Measurements from ENCODE around the gene DLL1.
"Not testable (repeated sequence)": the region's sequence is repeated elsewhere in the genome, so short reads cannot be mapped to it uniquely, and the experiment has no call there.

Gene DLL1, protein sequence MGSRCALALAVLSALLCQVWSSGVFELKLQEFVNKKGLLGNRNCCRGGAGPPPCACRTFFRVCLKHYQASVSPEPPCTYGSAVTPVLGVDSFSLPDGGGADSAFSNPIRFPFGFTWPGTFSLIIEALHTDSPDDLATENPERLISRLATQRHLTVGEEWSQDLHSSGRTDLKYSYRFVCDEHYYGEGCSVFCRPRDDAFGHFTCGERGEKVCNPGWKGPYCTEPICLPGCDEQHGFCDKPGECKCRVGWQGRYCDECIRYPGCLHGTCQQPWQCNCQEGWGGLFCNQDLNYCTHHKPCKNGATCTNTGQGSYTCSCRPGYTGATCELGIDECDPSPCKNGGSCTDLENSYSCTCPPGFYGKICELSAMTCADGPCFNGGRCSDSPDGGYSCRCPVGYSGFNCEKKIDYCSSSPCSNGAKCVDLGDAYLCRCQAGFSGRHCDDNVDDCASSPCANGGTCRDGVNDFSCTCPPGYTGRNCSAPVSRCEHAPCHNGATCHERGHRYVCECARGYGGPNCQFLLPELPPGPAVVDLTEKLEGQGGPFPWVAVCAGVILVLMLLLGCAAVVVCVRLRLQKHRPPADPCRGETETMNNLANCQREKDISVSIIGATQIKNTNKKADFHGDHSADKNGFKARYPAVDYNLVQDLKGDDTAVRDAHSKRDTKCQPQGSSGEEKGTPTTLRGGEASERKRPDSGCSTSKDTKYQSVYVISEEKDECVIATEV

DNA sequence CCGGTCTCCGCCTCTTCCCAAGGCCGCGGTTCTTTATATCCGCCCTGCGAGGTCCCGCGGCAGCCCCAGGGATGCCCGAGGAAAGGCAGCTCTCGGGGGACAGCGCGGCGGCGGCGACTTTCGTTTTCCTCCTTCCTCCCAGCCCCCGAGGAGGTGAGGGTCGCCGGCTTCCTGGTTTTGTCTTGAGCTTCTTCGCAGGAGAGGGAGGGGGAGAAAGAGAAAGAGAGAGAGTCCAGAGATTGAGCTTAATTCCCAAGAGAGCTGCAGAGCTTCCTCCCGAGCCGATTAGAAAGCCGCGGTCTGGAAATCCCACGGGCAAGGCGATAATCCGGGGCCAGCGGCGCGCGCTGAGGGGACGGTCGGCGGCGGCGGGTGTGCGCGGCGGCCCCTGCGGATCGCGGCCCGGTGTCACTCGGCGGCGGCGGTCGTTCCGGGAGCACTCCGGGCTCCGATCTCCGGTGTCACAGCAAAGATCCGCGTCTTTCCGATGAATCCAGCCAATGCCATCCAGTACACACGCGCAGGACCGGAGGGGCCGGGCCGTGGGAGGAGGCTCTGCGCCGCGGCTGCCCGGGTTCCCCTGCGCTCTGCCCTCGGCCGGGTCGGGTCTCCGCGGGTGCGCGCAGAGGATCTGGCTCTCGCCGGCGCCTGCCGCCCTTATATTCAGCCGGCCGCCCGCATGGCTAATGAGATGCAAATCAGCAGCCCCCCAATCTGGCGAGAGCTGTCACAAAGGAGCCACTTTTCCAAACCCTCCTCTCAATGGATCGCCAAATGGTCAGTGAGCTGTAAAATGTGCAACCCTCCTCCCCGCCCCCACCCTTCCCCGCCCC lies at the start of gene DLL1:
TSS of gene DLL1 (minus strand) at position 783 of the 833 bp plus-strand sequence. CDS start 939 bp downstream, outside the sequence.
- CTCF ChIA-PET, result interaction anchor here (0.9 to 1.4 kb wide), 3 partner anchors 18 to 502 kb away, joined by 3 to 4 read pairs (median 4); no protein-coding TSS in a partner anchor
- H3K4me3 ChIP-seq (ENCODE audit: low read depth, low read length), result peak within 1 kb of the TSS; percentile 66
- DNase-seq (ENCODE audit: low read depth, low spot score), result no peak
- POLR2A ChIA-PET, result no interaction called here
- TF ChIP-seq, protein P1, sequence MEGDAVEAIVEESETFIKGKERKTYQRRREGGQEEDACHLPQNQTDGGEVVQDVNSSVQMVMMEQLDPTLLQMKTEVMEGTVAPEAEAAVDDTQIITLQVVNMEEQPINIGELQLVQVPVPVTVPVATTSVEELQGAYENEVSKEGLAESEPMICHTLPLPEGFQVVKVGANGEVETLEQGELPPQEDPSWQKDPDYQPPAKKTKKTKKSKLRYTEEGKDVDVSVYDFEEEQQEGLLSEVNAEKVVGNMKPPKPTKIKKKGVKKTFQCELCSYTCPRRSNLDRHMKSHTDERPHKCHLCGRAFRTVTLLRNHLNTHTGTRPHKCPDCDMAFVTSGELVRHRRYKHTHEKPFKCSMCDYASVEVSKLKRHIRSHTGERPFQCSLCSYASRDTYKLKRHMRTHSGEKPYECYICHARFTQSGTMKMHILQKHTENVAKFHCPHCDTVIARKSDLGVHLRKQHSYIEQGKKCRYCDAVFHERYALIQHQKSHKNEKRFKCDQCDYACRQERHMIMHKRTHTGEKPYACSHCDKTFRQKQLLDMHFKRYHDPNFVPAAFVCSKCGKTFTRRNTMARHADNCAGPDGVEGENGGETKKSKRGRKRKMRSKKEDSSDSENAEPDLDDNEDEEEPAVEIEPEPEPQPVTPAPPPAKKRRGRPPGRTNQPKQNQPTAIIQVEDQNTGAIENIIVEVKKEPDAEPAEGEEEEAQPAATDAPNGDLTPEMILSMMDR (IDR thresholded peaks at IDR 0.05; ENCODE audit: insufficient read depth, low read length, missing control alignments), result no peak

GRCh38 chr6:170335199-170335598 lies 44.3 kb upstream of the DLL1 start:
- CTCF ChIA-PET; DNase-seq (ENCODE audit: low read depth, low spot score); POLR2A ChIA-PET; H3K4me3 ChIP-seq (ENCODE audit: low read depth, low read length): not testable (repeated sequence)

DNA sequence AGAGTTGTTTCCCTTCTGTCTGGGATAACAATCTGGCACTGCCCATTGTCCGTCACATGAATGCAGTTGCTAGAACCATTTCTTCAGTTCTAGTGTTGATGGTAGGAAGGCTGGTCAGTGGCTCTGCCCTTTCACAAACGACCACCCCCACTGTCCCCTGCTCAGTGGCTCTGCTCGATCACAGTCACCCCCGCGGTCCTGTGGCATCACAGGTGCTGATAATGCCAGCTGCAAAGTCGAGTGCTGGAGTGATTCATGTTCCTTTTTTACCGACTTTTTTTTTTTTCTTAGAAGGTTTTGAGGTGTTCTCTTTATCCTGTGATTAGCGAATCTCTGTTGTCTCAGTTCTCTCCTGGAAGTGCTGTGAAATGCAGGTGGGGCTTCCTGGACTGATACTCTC lies 38.4 kb upstream of the DLL1 start:
- ChIA-PET CTCF (no interaction called here), POLR2A (no interaction called here)
- TF ChIP-seq, protein P1 (IDR thresholded peaks at IDR 0.05; ENCODE audit: insufficient read depth, low read length, missing control alignments), result no peak
- no peak overlapping the region for H3K4me3 ChIP-seq (ENCODE audit: low read depth, low read length)
- DNase-seq (ENCODE audit: low read depth, low spot score), result no peak

GRCh38 chr6:170317718-170318117 lies 26.8 kb upstream of the DLL1 start:
- ChIA-PET POLR2A (no interaction called here), CTCF (interaction anchor here (0.9 kb wide), 1 partner anchor 8 kb away, joined by 5 read pairs; no protein-coding TSS in a partner anchor)
- no peak overlapping the region for H3K4me3 ChIP-seq (ENCODE audit: low read depth, low read length)
- DNase-seq (ENCODE audit: low read depth, low spot score), result no peak
- TF ChIP-seq, protein P1 (IDR thresholded peaks at IDR 0.05; ENCODE audit: insufficient read depth, low read length, missing control alignments), result no peak

DNA sequence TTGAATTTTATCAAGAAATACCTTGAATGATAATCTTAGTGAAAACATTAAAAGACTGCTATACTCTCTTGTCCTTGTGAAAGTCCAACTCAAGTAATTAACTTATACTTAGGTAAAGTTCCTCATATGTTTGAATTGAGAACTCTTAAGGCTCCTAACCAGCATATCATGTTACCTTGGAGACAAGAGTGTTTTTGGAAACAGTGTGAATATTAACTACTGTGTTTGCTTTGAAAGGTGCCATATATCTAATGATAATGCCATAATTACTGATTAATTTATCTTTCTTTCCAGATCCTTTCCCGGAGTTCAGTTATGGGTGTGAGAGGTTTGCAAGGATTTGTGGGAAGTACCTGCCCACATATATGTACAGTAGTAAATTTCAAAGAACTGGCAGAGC lies 26.2 kb upstream of the DLL1 start:
- ChIA-PET POLR2A (no interaction called here), CTCF (no interaction called here)
- DNase-seq (ENCODE audit: low read depth, low spot score), result no peak
- TF ChIP-seq, protein P1 (IDR thresholded peaks at IDR 0.05; ENCODE audit: insufficient read depth, low read length, missing control alignments), result no peak
- no peak overlapping the region for H3K4me3 ChIP-seq (ENCODE audit: low read depth, low read length)

- ChIA-PET POLR2A (no interaction called here), CTCF (no interaction called here)
- DNase-seq (ENCODE audit: low read depth, low spot score), result no peak
- TF ChIP-seq, protein P1 (IDR thresholded peaks at IDR 0.05; ENCODE audit: insufficient read depth, low read length, missing control alignments), result no peak
- no peak overlapping the region for H3K4me3 ChIP-seq (ENCODE audit: low read depth, low read length)
Observed at GRCh38 chr6:170316071-170316470, 25.2 kb upstream of the DLL1 start.

Measured in AG04449 (cell line).